Activated CD8-positive, alpha-beta memory T cell treated with anti-CD3 and anti-CD28 coated beads, Interleukin-2, amount 50 U/mL, for 4 hours (primary cell): ENCODE measurements around the gene NEURL1.
A peak's percentile ranks its signal among the peaks of the same experiment; 100 is the strongest.
"Not testable (repeated sequence)": the region's sequence is repeated elsewhere in the genome, so short reads cannot be mapped to it uniquely, and the experiment has no call there.

Experiments used
- DNase-seq: peaks from one replicate; pipeline ENCODE4 v3.0.0-alpha.2; 2020

The NEURL1 gene

DNA sequence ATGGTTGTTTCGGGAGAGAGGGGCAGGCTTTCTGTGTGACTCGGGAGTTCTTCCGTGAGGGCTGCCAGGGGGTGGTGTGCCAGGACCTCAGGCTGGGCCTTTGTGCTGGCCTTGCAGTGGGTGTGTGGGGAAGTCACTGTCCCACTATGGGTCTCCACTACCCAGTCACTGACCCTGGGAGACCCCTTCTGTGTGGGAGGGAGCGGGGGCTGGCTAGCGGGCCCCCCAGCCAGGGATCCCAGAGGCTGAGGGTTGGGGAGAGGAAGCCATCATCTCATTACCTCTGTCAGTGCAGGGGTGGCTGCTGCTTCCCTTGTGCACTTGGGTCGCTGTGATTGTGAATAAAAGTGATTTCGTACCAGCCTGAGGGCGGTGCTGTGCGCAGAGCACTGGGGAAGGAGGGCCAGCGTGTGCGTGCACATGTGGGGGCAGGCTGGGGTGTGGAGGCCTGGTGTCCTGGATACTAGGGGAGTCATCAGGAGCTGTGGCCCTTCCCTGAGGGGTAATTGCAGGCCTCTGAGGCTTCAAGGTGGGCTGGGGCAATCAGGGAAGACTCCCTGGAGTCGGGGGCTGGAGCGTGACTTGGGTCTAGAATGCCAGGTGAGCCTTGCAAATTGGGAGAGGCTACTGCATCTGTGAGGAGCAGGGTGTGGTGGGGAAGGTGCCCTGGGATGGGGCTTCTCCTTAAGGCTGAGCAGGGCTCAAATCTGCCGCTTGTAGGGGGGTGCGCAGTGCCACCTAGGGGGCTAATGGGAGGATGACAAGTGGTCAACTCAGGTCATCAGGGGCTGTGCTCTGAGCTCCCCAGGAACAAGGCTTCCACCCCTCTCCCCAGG is 98.9 kb downstream of the NEURL1 start:
- DNase-seq = peak; percentile 37

DNA sequence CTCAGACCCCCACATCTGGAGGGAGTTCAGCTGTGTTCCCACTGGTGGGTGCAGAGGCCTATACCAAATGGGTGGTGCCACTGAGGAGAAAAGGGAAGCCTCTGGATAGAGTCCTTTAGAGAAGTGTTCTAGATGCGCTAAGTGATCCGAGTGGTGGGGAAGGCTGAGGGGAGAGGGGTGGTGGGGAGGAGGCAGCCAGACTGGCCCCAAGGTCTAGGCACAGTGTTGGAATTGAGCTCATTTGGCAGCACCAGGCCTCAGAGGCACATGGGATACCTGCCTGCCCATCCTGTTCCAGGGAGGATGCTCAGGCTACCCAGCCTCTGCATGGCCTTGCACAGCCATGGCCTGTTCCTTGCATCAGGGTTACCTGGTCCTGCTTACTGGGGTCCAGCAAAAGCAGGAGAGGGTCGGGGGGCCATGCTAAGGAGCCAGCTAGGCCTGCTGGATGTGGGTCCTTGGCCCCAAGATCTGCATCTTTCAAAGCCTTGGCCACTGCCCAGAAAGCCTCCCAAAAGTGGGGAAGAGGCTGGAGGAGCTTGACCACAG is 99.6 kb downstream of the NEURL1 start:
- DNase-seq = no peak

DNA sequence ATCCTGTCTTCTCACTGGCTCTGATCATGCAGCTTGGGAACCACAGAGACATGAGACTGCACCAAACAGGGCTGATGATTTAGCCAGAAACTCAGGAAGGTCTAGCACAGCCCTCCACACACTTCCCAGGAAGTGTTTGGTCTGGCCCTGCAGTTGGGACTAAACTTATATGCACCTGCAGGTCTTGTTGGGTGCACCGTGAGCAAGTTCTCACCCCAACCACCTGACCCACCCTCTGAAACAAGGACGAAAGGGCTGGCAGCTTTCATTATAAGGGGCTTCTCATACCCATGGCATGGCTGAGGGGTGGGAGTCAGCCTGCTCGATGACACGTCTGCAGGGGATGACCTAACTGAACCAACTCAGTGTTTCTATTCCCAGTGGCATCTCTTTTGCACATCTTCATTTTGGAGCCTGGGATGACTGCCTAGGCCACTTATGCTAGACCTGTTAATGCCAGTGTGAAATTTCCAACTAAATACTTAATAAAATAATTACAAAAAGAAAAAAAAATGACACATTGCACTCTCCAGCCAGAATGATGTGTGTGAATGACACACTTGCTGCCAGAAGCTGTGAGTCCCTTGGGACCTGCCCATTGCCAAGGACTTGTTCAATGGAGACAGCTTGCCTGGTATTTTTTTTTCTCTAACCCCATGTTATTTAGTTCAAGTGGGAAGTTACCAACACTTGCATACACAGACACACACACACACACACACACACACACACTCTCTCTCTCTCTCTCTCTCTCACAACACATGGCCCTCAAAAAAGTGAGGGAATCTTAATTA is 102.6 kb downstream of the NEURL1 start:
- no peak for DNase-seq

DNA sequence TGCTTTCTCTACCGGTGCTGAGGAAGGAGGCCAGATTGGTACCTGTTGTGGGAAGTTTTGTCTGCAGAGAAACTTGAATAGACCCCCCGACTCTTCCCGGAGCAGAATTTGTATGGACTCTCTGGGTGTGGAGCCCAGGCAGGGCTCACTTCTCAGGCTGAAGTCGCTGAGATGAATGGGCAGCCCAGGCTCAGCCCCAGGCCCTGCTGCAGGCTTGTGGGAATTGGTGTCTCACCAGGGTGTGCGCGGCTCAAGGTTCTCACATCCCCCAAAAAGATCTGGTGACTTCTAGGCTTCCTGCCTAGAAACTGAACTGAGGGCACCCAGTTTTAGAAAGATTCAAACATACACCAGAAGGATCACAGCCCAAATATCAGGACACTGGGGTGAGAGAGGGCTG is 103.5 kb downstream of the NEURL1 start:
- no peak for DNase-seq

DNA sequence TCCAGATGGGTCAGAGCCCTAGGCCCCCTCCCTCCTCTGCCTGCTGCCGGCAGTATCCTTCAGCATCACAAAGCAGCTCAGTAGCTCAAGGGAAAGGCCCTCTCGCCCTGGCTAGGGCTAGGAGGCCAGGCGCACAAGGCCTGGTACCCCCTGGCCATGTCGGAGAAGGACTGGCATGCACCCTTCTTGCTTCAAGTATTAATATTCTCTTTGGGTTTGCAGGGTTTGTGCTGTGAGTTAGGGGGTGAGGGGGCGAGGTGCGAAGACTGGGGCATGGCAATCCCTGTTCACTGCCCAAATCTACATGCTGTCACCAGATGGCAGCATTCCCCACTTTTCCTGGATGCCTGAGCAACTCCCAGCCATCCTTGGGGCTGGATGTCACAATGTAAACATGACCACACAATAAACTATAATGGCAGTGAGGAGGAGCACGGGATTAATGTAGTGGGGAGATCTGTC is 105.2 kb downstream of the NEURL1 start:
- DNase-seq = no peak

DNA sequence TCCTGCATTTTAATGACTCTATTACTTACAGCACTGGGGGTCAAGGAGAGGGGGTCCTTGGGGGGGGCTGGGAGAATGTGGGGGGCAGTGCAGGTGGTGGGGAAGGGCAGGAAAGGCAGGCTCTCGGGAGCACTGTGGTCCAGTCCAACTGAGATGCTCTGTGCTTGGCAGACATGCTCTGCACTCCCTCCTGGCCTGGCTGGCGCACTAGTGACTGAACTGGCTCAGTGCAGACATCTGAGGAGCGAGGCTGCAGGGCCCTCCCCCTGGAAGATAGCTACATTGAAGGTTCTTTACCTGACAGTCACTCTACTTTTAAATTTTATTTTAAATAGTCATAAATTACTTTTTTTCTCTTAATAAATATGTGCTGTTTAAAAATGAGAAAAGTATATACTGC is 105.7 kb downstream of the NEURL1 start:
- DNase-seq = no peak

DNA sequence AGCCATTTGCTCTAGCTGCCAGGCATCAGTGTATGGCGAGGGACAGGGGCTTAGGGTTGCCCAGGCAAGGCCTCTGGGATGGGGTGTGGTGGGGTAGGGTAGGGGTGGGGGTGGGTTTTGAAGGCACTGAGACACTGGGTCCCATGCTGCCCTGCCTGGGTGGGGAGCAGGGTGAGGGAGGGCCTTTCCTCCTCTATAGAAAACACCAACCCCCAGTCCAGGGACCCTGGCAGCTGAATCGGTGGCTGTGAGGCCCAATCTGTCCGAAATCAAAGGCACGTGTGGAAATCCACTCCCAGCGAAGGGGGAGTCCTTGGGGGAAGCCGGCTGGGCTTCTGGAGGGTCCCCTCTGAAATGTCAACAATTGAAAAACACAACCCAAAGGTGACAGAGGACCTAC is 106.4 kb downstream of the NEURL1 start:
- no peak for DNase-seq

DNA sequence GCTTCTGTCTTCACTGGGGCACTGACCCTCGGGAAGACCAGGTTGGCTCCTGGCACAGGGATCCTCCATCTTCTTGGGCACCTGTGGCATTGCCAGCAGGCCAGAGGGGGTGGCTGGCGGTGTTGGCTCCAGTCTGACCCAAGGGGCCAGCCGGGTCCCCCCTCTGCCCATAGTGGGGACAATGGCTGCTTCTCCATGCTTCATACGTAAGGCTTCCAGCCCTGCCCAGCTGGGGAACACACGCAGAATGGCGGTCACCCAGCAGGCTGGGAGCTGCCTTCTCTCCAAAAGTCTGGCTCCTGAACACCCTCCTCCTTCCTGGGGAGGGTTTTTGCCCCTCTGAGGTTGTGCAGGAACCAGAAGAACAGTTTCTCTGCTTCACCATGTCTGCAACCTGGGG is 106.8 kb downstream of the NEURL1 start:
- DNase-seq = no peak

DNA sequence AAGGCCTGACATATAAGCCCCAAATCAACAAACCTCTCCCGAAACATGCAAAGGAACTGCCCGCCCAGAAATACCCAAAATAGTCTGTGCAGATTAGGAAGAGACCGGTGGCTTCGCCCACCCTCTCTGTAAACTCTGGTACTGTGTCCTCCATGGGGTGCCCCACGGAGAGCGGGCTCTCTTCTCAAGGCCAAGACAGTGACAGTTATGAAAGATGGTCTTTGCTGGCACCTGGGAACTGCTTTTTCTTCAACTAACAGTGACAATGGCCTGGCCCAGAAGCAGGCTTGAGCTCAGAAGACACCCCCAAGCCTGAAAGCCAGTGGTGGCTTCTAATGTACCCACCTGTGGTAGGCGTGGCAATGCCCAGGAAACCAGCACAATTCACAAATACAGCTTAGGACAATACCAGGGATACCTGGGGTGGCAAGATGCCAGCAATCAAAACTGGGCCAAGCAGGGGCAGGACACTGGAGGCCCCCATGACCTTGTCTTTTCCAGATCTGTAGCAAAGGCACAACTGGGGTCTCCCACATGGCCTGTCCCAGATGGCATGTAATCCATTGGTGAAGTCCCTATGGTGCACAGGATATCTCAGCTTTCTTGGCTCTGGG is 107.6 kb downstream of the NEURL1 start:
- DNase-seq = no peak

DNA sequence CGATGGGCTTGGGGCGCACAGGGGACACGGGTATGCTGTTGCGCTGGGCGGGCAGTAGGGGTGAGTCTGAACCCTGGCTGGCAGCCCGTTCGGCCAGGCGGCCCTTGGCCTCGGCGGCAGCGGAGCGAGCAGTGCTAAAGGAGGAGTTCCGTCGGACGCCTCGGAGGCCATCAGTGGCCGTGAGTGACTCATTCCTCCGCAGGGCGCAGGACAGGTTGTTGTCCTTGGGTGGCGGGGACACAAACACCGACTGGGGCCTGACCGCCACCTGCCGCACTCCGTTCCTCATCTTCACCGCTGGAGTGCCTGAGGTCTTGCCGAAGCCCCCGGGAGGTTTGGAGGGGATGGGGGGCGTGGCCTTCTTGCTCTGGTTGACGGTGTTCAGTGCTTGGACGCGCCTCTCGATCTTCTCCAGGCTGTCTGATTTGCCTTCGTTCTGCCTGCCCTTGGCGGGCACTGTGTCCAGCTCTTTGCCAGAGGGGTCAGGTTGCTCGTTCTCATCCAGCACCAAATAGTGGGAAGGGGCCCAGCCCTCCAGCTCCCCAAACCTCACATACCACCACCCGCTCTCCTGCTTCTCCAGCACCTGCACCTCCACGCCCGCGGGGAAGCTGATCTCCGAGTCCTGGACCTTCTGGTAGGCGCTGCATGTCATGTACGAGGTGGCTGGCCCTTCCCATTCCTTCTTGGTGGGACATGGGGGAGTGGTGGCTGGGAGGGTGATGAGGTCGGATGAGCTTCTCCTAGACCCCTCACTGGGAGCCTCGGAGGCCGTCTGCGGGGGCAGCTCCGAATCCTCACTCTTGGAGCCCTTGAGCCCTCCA is 108.7 kb downstream of the NEURL1 start:
- no peak for DNase-seq

DNA sequence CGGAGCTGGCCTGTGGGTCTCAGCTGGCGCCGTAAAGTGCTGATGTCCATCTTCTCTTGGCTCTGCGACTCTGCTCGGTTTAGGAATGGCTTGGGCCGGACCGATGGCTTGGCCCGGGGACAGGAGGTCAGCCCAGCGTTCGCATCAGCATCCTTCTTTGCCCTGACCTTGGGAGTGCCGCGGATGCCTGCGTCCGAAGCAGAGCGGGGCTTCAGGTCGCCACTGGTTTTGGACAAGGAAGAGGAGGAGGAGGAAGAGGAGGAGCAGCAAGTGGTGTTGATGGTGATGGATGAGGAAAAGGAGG is 109.3 kb downstream of the NEURL1 start:
- no peak for DNase-seq

DNA sequence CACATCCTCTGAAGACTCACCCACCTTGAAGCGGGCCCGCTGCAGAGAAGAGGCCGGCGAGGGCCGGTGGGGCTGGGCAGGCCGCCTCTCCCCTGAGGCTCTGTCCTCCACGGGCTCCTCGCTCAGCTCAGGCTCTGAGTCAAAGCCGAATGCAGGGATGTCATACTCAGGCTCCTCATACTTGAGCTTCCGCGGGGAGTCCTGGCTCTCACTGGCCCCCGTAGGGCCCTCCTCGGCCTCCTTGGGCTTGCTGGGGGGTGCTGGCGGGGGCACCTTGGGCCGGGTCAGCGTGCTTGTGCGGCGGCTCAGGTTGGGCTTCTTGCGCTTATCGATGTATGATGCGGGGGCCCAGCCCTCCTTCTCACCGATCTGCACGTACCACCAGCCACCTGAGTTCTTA is 109.9 kb downstream of the NEURL1 start:
- DNase-seq = no peak

DNA sequence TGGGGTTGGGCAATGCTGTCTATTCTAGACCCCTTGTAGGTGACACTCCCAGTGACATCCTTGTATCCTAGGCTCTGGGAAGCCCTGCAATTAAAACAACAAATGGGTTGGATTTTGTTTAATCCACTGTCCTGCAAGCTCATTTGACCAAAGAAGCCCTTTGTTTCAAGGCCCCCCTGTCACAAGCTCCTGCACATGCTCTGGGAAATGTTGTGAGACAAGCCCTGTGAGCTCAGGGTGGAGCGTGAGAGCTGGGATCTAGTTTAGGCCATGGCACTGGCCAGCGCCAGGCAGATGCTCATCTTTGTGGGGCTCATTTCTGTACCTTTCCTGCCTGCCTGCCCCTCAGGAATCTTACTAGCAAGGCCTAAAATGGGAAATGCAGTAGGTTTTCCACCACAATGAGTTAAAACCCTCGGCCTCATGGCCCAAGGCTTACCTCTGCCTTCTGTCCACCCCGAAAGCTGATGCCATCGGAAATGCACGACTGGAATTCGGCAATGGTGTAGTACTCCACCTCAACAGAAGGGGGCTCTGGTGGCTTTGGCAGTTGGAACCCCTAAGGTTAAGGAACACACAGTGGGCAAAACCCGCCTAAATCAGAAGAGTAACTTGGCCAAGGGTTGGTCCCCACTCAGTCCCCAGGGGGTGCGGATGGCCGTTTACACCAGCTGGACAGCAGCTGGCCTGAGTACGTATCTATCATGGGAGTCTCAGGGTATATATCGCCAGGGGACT is 112.0 kb downstream of the NEURL1 start:
- DNase-seq = no peak

DNA sequence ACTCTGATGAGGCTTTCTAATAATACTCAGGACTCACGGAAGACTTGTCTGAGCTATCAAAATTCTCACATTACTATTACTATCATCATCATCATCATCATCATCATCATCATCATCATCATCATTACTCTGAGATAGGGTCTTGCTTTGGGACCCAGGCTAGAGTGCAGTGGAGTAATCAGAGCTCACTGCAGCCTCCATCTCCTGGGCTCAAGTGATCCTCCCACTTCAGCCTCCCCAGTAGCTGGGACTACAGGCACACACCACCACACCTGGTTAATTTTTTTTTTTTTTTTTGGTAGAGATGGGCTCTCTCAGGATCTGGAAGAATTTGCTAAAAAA is 112.6 kb downstream of the NEURL1 start:
- not testable (repeated sequence) for DNase-seq

DNA sequence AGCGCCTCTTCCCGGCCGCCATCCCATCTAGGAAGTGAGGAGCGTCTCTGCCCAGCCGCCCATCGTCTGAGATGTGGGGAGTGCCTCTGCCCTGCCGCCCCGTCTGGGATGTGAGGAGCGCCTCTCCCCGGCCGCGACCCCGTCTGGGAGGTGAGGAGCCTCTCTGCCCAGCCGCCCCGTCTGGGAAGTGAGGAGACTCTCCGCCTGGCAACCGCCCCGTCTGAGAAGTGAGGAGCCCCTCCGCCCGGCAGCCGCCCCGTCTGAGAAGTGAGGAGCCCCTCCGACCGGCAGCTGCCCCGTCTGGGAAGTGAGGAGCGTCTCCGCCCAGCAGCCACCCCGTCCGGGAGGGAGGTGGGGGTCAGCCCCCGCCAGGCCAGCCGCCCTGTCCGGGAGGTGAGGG is 113.5 kb downstream of the NEURL1 start:
- not testable (repeated sequence) for DNase-seq

DNA sequence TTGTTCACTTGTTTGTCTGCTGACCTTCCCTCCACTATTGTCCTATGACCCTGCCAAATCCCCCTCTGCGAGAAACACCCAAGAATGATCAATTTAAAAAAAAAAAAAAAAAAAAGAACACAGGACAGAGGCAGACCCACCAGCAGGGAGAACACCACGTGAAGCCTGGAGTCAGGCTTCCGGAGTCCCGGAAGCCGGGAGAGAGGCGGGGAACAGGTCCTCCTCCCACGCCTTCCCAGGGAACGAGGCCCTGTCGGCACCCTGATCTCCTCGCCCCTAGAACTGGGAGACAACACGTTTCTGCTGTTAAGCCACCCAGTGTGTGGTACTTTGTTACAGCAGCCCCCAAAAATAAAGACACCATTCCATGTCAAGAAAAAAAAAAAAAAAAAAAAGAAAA is 114.6 kb downstream of the NEURL1 start:
- not testable (repeated sequence) for DNase-seq

DNA sequence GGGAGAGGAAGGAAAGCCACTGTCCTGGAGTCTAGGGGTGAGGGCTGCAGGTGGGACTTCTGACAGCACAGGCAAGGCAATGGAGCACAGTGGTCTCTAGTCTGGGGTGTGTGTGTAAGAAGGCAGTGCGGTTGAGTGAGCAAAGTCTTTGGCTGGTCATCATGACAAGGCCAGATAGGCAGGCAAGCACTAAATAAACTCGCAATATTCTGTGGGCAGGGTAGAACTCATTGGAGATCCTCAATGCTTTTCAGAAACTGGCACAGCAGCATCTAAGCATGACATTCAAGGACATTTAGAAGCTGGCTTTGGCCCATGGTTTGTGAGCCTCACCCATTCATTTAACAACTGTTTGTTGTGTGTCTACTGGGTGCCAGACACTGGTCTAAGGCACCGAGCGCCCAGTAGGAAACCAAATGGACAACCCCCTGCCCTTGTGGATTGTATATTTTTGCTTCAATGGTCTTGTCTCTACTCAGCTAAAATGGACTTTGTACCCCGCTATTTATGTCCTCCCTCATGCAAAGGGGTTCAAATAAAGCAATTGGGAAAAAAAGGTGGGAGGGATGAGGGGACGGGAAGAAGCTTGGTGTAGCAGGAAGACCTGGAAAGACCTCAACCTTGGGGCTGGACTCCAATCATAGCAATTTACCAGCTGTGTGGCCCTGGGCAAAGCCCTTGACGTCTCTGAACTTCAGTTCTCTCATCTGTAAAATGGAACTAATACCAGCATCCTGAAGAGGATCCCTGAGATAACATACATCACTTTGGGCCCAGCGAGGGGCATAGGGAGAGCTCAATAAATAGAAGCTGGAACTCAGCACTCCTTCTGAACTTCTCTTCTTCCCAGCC is 116.0 kb downstream of the NEURL1 start:
- no peak for DNase-seq

DNA sequence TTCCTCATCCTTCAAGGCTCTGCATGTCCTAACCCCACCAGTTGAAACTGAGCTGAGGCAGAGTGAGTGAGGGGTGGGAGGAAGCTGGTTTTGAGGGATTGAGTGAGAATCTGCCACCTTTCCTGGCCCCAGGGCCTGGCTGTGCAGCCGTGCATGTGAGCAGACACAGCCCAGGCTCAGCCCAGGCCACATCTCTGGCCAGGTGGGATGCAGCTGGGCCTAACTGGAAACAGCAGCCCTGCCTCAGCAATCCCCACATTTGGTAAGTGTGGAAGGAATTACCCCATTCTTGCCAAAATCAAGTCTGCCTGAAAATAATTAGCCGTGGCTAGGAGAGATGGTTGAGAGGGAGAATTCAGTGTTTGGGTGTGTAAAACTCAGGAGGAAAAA is 116.6 kb downstream of the NEURL1 start:
- DNase-seq = no peak

DNA sequence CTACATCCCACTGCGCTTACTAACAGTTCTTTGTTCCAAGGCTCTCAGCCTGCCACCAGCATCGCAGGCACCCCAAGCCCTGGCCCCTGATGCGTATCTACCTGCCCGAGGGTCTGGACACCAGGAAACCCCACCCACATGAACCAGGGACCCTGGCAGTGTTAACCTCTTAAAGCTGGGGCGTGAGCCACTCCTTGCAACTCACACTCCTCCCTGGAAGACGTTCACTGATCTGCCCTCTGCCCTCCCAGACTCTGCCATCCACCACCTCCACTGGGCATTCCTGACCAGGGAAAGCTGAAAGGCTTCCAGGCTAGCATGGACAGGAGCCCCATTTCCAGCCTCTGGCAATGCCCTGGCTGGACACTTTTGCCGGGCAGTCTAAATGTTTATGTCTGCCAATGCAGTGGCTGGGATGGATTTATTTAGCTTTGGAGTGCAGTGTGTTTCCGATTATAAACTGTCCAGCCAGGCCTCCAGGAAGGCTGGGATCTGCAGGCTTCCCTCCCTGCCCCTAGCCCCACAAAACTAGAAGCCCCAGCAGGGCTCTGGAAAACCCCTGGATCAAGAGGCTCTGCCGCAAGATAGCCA is 117.5 kb downstream of the NEURL1 start:
- no peak for DNase-seq

DNA sequence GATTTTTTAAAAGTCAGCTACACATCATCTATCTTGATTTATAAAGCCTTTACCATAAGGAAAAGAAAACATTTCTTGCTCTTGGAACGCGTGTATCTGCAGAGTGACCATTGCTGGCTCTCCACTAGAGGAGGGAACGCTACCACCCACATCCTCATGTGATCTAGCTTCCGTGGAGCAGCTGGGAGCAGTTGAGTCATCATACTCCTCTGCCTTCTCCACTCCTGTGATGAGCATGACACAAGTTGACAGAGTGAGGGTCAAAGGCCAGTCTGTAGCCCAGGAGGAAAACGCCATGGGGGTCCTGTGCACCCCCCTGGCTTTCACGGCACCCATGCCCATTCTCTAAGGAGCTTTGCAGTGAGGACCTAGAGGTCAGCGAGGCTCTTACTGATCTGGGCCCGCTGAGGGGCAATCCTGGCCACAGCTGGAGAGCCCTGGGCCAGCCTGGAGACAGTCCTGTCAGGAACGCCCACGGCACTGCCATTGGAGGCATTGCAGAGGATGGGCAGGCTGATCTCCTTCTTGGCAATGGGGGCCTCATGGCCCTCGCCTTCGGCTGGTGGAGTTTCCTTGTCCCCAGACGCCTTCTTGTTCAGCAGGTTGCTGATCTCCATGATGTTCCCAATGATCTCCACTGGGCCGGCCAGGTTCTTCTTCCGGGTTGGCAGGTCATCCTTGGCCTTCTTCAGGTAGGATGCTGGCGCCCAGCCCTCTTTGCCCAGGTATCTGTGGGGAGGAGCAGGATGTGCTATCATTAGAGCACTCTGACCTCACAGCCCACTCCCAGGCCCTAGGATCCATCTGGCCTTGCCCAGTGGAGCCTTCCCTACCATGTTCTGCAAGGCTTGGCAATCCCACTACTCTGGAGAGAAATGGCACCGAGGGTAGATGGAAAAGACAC is 119.2 kb downstream of the NEURL1 start:
- no peak for DNase-seq
